Neural cell (in vitro differentiated cells): ENCODE results near the gene CD3G. TPM values are rescaled to one million over a fixed set of nuclear protein-coding genes. Genes with fewer than 3 reads are reported as not detected.

Source experiments
- H2AFZ ChIP-seq: fragments of 200-600, 300-800 bp; sonication (generic), shearing (Covaris generic); 2 replicates; pipeline ENCODE4 v1.6.0; 2014; ENCODE audit warnings: low read depth, mild to moderate bottlenecking, antibody characterized with exemption, low read length, moderate library complexity
- H3F3A ChIP-seq: fragments of 200-600 bp; shearing (Covaris generic); 2 replicates; pipeline ENCODE4 v1.6.1; 2016; ENCODE audit warnings: mild to moderate bottlenecking, moderate library complexity, mixed read lengths, antibody characterized with exemption, low read length; ENCODE audit not compliant: insufficient read depth, poor library complexity, severe bottlenecking
- H3K27ac ChIP-seq: fragments of 200-600, 300-800 bp; sonication (generic), shearing (Covaris generic); 2 replicates; pipeline ENCODE4 v1.5.1; 2014; ENCODE audit warnings: mild to moderate bottlenecking, low read length, moderate library complexity
- H3K27me3 ChIP-seq: fragments of 300-800, 200-600 bp; sonication (generic), shearing (Covaris generic); 2 replicates; pipeline ENCODE4 v1.6.0; 2014; ENCODE audit warnings: mild to moderate bottlenecking, low read depth, low read length, moderate library complexity; ENCODE audit not compliant: insufficient read depth
- H3K36me3 ChIP-seq: fragments of 300-800, 200-600 bp; sonication (generic), shearing (Covaris generic); 2 replicates; pipeline ENCODE4 v1.5.1; 2014; ENCODE audit warnings: mild to moderate bottlenecking, antibody characterized with exemption, low read length, moderate library complexity; ENCODE audit not compliant: insufficient read depth
- H3K4me2 ChIP-seq: fragments of 300-800, 200-600 bp; sonication (generic), shearing (Covaris generic); 2 replicates; pipeline ENCODE4 v1.6.0; 2014; ENCODE audit warnings: mild to moderate bottlenecking, low read length
- H3K4me3 ChIP-seq: fragments of 300-800, 200-600 bp; sonication (generic), shearing (Covaris generic); 2 replicates; pipeline ENCODE4 v1.5.1; 2014; ENCODE audit warnings: mild to moderate bottlenecking, low read length, moderate library complexity
- H3K79me2 ChIP-seq: fragments of 200-600 bp; shearing (Covaris generic); replicated peaks from 2 replicates; pipeline ENCODE4 v1.6.0; 2014; ENCODE audit warnings: mild to moderate bottlenecking, low read length, moderate library complexity; ENCODE audit not compliant: insufficient read depth
- H3K9ac ChIP-seq: fragments of 300-800, 200-600 bp; sonication (generic), shearing (Covaris generic); 2 replicates; pipeline ENCODE4 v1.6.1; 2016; ENCODE audit warnings: mild to moderate bottlenecking, low read length, mixed read lengths
- H3K9me2 ChIP-seq: fragments of 200-600 bp; shearing (Covaris generic); 2 replicates; pipeline ENCODE4 v1.6.1; 2016; ENCODE audit warnings: mild to moderate bottlenecking, low read length, mixed read lengths; ENCODE audit not compliant: insufficient read depth
- H3K9me3 ChIP-seq: fragments of 200-600, 300-800 bp; sonication (generic), shearing (Covaris generic); 2 replicates; pipeline ENCODE4 v1.6.1; 2016; ENCODE audit warnings: mild to moderate bottlenecking, mixed run types, low read length, moderate library complexity, mixed read lengths
- H4K20me1 ChIP-seq: fragments of 200-600 bp; shearing (Covaris generic); 2 replicates; pipeline ENCODE4 v1.6.1; 2016; ENCODE audit warnings: mild to moderate bottlenecking, mixed run types; ENCODE audit not compliant: insufficient read depth
- CTCF ChIP-seq: fragments of 450-650 bp; IDR thresholded peaks from 2 replicates; pipeline ENCODE4 v1.5.1; 2014; ENCODE audit warnings: antibody characterized with exemption, mild to moderate bottlenecking, moderate library complexity; ENCODE audit not compliant: poor library complexity, severe bottlenecking
- EP300 ChIP-seq: fragments of 450-650 bp; conservative IDR thresholded peaks from 2 replicates; pipeline ENCODE4 v1.6.1; 2014; ENCODE audit warnings: antibody characterized with exemption, mild to moderate bottlenecking, moderate library complexity; ENCODE audit not compliant: poor library complexity, severe bottlenecking
- EZH2 ChIP-seq: fragments of 200-600, 300-800 bp; shearing (Covaris generic), sonication (generic); IDR thresholded peaks from 2 replicates; pipeline ENCODE4 v1.6.1; 2014; ENCODE audit warnings: antibody characterized with exemption, low read length, borderline replicate concordance, mild to moderate bottlenecking; ENCODE audit not compliant: insufficient read depth, poor library complexity, severe bottlenecking
- MXI1 ChIP-seq: fragments of 450-650 bp; conservative IDR thresholded peaks from 2 replicates; pipeline ENCODE4 v1.6.1; 2014; ENCODE audit warnings: antibody characterized with exemption, mild to moderate bottlenecking; ENCODE audit not compliant: poor library complexity, severe bottlenecking
- POLR2AphosphoS5 ChIP-seq: IDR thresholded peaks from 2 replicates; pipeline ENCODE4 v1.6.1; 2012
- RAD21 ChIP-seq: fragments of 450-650 bp; conservative IDR thresholded peaks from 2 replicates; pipeline ENCODE4 v1.6.1; 2014; ENCODE audit warnings: antibody characterized with exemption, mild to moderate bottlenecking, moderate library complexity
- REST ChIP-seq: IDR thresholded peaks from 2 replicates; pipeline ENCODE4 v1.6.1; 2012; ENCODE audit warnings: borderline replicate concordance
- SMC3 ChIP-seq: fragments of 450-650 bp; conservative IDR thresholded peaks from 2 replicates; pipeline ENCODE4 v1.6.1; 2014; ENCODE audit warnings: antibody characterized with exemption, mild to moderate bottlenecking, moderate library complexity; ENCODE audit not compliant: poor library complexity
- TAF1 ChIP-seq: IDR thresholded peaks from 2 replicates; pipeline ENCODE4 v1.6.1; 2012; ENCODE audit warnings: low read depth
- polyA plus RNA-seq: library from polyadenylated mRNA; depleted of rRNA; stranded (reverse); fragments of >200 nt; gene quantifications from 2 replicates; pipeline ENCODE4 v1.2.3, GENCODE V29; 2014

The CD3G gene
- polyA plus RNA-seq, 1 donor from 2014 or later: not detected

GRCh38 chr11:118338637-118339061, 5.5 kb upstream of the CD3G start:
- Histone ChIP-seq H3K27me3 (no peaks in the 10 kb centered on the region), H3K9me2 (no peaks in the 10 kb centered on the region), H3K27ac (no peak overlapping the region), H3K36me3 (no peaks in the 10 kb centered on the region), H2AFZ (no peak overlapping the region), H3K9me3 (no peaks in the 10 kb centered on the region), H3K4me3 (no peak overlapping the region), H3K4me2 (no peak overlapping the region), H3F3A (no peaks in the 10 kb centered on the region), H3K79me2 (no peaks in the 10 kb centered on the region), H3K9ac (no peak overlapping the region), H4K20me1 (no peaks in the 10 kb centered on the region)
- TF ChIP-seq EP300 (no peak), REST (no peak), MXI1 (no peak), TAF1 (no peak), SMC3 (no peak), RAD21 (no peak), POLR2AphosphoS5 (no peak), CTCF (no peak), EZH2 (no peak)

- no peak overlapping the region for H3K4me2 ChIP-seq
- H3K9me3 ChIP-seq: no peaks in the 10 kb centered on the region
- H3K79me2 ChIP-seq: no peaks in the 10 kb centered on the region
- H3F3A ChIP-seq: no peaks in the 10 kb centered on the region
- H3K9ac ChIP-seq: no peak overlapping the region
- no peak for TF ChIP-seq EZH2
- no peak for TF ChIP-seq EP300
- no peak for TF ChIP-seq RAD21
- no peak for TF ChIP-seq MXI1
- no peak for TF ChIP-seq CTCF
- no peak for TF ChIP-seq SMC3
- no peaks in the 10 kb centered on the region for H3K9me2 ChIP-seq
- no peaks in the 10 kb centered on the region for H4K20me1 ChIP-seq
- no peak overlapping the region for H2AFZ ChIP-seq
- H3K36me3 ChIP-seq: no peaks in the 10 kb centered on the region
- H3K27me3 ChIP-seq: no peaks in the 10 kb centered on the region
- no peak overlapping the region for H3K4me3 ChIP-seq
- no peak overlapping the region for H3K27ac ChIP-seq
These were observed 4.7 kb upstream of the CD3G start for GRCh38 chr11:118339281-118339961.
